Colonic mucosa (tissue), 4 donors: Measurements from ENCODE around the gene RAB15. TPM values are rescaled to one million over a fixed set of nuclear protein-coding genes. Genes with fewer than 3 reads are reported as not detected.
A peak's percentile ranks its signal among the peaks of the same experiment; 100 is the strongest.

Source experiments
- DNase-seq: peaks from one replicate; pipeline ENCODE4 v3.0.0-alpha.2; 2020
- H3K27ac ChIP-seq: fragments of 200-600 bp; one replicate; pipeline ENCODE4 v1.8.0; 2021
- H3K27me3 ChIP-seq: fragments of 200-600 bp; one replicate; pipeline ENCODE4 v1.8.0; 2021
- H3K36me3 ChIP-seq: fragments of 200-600 bp; one replicate; pipeline ENCODE4 v1.8.0; 2021
- H3K4me1 ChIP-seq: fragments of 200-600 bp; one replicate; pipeline ENCODE4 v1.8.0; 2021; ENCODE audit warnings: mild to moderate bottlenecking
- H3K4me3 ChIP-seq: fragments of 200-600 bp; one replicate; pipeline ENCODE4 v1.8.0; 2021
- H3K9ac ChIP-seq, 2 donors: one replicate each; pipeline ENCODE4 v1.7.0; 2013; ENCODE audit warnings: control low read depth in 2 of 2, low read depth in 2 of 2, low read length in 2 of 2
- H3K9me3 ChIP-seq: fragments of 200-600 bp; one replicate; pipeline ENCODE4 v1.8.0; 2021
- CTCF ChIP-seq: fragments of 200-600 bp; IDR thresholded peaks from one replicate; pipeline ENCODE4 v1.8.0; 2022; ENCODE audit warnings: antibody characterized with exemption, mild to moderate bottlenecking
- intact Hi-C: fragments of 100-400 bp; cut with DNase I; formaldehyde crosslinking; loops from one replicate; pipeline ENCODE4 v1.14.1; 2022
- total RNA-seq, 2 donors: library from RNA; stranded (reverse); fragmentation: NEBNext Ultra II Directional in 1 of 2; extraction: Animal tissue kit (Norgen Biotek cat#: 25700) in 1 of 2; gene quantifications; one replicate each; pipeline ENCODE4 v1.2.1, GENCODE V29; 2021
- donor health status: healthy.
- donor health status: DM: no; HTN: no; CAD: no.
- donor health status: DM: no; HTN: no; CAD: no.

The RAB15 gene
- total RNA-seq, 2 donors from 2014 or later: 33.3 to 43.8 TPM

DNA sequence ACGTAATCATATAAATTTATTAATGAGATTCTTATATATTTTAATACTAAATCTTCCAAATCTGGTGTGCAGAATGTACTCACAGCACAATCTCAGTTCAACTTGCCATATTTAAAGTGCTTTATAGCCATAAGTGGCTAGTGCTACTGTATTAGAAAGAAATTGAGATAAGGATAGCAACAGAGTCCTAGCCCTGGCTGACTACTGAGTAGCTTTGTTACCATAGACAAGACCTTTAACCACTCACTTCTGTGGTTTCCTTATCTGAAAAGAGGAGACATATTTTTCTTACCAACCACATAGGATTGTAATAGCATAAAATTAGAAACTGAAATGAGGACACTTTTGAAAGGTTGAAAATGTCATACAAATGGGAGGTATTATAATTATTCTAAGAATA lies 59.9 kb downstream of the RAB15 start:
- intact Hi-C loops: loop anchor here (10.0 kb wide), 1 partner anchor 73 kb away; the partner anchor contains the start of gene FNTB
- no peak for TF ChIP-seq CTCF
- Histone ChIP-seq H3K27me3 (no peaks in the 10 kb centered on the region), H3K4me3 (no peak overlapping the region), H3K36me3 (no peaks in the 10 kb centered on the region), H3K4me1 (peaks cover 6% of the 10 kb centered on the region), H3K27ac (no peak overlapping the region), H3K9ac (no peak overlapping the region), H3K9me3 (no peaks in the 10 kb centered on the region)
- DNase-seq: no peak

DNA sequence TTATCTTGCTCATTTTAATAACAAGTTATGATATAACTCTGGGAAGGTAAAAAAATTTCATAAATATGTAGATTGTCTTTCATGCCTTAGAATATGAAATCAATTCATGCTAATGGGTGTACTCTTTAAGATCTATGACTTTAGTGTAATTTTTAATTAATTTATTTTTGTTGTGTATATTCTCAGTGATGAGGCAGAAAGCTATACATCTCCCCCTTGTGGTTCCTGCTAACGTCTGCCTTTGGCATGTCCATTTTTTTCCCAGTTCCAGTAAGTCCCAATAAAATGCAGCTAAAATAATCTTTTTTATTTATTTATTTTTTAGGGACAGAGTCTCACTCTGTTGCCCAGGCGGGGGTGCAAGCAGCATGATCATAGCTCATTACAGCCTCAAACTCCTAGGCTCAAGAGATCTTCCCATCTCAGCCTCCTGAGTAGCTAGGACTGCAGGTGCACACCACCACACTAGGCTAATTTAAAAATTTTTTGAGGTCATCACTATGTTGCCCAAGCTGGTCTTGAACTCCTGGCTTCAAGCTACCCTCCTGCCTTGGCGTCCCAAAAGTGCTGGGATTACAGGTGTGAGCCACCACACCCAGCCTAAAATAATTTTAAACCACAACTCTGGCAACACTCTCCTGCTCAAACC lies 61.2 kb downstream of the RAB15 start:
- DNase-seq: no peak
- TF ChIP-seq CTCF: peak; percentile 48
- H3K4me1 ChIP-seq: peaks cover 6% of the 10 kb centered on the region
- no peaks in the 10 kb centered on the region for H3K27me3 ChIP-seq
- no peaks in the 10 kb centered on the region for H3K36me3 ChIP-seq
- H3K9me3 ChIP-seq: no peaks in the 10 kb centered on the region
- H3K4me3 ChIP-seq: no peak overlapping the region
- no peak overlapping the region for H3K27ac ChIP-seq
- intact Hi-C loops: loop anchor here (10.0 kb wide), 1 partner anchor 74 kb away; the partner anchor contains the start of gene FNTB
- no peak overlapping the region for H3K9ac ChIP-seq

- Histone ChIP-seq H3K9me3 (no peaks in the 10 kb centered on the region), H3K4me1 (no peaks in the 10 kb centered on the region), H3K9ac (no peak overlapping the region), H3K36me3 (no peaks in the 10 kb centered on the region), H3K27ac (no peak overlapping the region), H3K27me3 (no peaks in the 10 kb centered on the region), H3K4me3 (no peak overlapping the region)
- DNase-seq: no peak
- no peak for TF ChIP-seq CTCF
- intact Hi-C loops: no loop called here
Measured at GRCh38 chr14:64906022-64906421, 66.1 kb downstream of the RAB15 start.

- no peak for TF ChIP-seq CTCF
- Histone ChIP-seq H3K4me1 (no peaks in the 10 kb centered on the region), H3K9me3 (no peaks in the 10 kb centered on the region), H3K9ac (no peak overlapping the region), H3K4me3 (no peak overlapping the region), H3K27me3 (no peaks in the 10 kb centered on the region), H3K27ac (no peak overlapping the region), H3K36me3 (no peaks in the 10 kb centered on the region)
- intact Hi-C loops: no loop called here
- DNase-seq: no peak
Measured at GRCh38 chr14:64899958-64900357, 72.2 kb downstream of the RAB15 start.

Other genes with a start within 250 kb of the RAB15 start
- gene SPTB, start 92.4 kb downstream of the RAB15 start, total RNA-seq: under 1 TPM; 0.42 to 0.52 TPM
- 10 to 100 TPM; 46.5 to 57.7 TPM for gene CHURC1, start 57.9 kb downstream of the RAB15 start, total RNA-seq
- 100 to 1,000 TPM; 489 to 682 TPM for gene GPX2, start 29.6 kb downstream of the RAB15 start, total RNA-seq
- 10 to 100 TPM; 12.1 to 20.7 TPM for gene FNTB, start 14.6 kb upstream of the RAB15 start, total RNA-seq
- gene MAX, start 130.2 kb upstream of the RAB15 start, total RNA-seq: 100 to 1,000 TPM in 1 of 2 donors, 10 to 100 TPM in 1; 91.1 to 107 TPM